Endothelial cell (in vitro differentiated cells): ENCODE measurements around the gene CT45A10. TPM values are rescaled to one million over a fixed set of nuclear protein-coding genes. Genes with fewer than 3 reads are reported as not detected.
"Not testable (repeated sequence)": the region's sequence is repeated elsewhere in the genome, so short reads cannot be mapped to it uniquely, and the experiment has no call there.

Experiments
- DNase-seq: peaks from one replicate; pipeline ENCODE4 v3.0.0; 2021; ENCODE audit warnings: low spot score
- H3K27ac Mint-ChIP-seq: one replicate; pipeline ENCODE4 v1.8.0; 2021; ENCODE audit warnings: mixed read lengths, inconsistent platforms; ENCODE audit not compliant: unreplicated experiment
- H3K27me3 Mint-ChIP-seq: one replicate; pipeline ENCODE4 v1.8.0; 2021; ENCODE audit warnings: mild to moderate bottlenecking, moderate library complexity, mixed read lengths, inconsistent platforms; ENCODE audit not compliant: unreplicated experiment
- H3K36me3 Mint-ChIP-seq: one replicate; pipeline ENCODE4 v1.8.0; 2021; ENCODE audit warnings: mild to moderate bottlenecking, low read depth, mixed read lengths, inconsistent platforms; ENCODE audit not compliant: unreplicated experiment
- H3K4me1 Mint-ChIP-seq: one replicate; pipeline ENCODE4 v1.8.0; 2021; ENCODE audit warnings: mild to moderate bottlenecking, mixed read lengths, inconsistent platforms; ENCODE audit not compliant: unreplicated experiment
- H3K4me3 Mint-ChIP-seq: one replicate; pipeline ENCODE4 v1.8.0; 2021; ENCODE audit warnings: mild to moderate bottlenecking, mixed read lengths, inconsistent platforms; ENCODE audit not compliant: unreplicated experiment
- H3K9me3 Mint-ChIP-seq: one replicate; pipeline ENCODE4 v1.8.0; 2021; ENCODE audit warnings: mixed read lengths, inconsistent platforms; ENCODE audit not compliant: unreplicated experiment
- long read RNA-seq: library from polyadenylated mRNA; unstranded; transcript quantifications from one replicate; pipeline ENCODE4 v2.0.0, GENCODE V29; 2020; ENCODE audit not compliant: unreplicated experiment
- total RNA-seq: library from RNA; stranded (reverse); fragmentation: NEBNext Ultra II Directional; extraction: Animal tissue kit (Norgen Biotek cat#: 25700); gene quantifications from one replicate; pipeline ENCODE4 v1.2.1, GENCODE V29; 2021; ENCODE audit not compliant: unreplicated experiment
- TF ChIP-seq, protein P1 (sequence below): fragments of 200-600 bp; sonication (generic); IDR thresholded peaks from one replicate; pipeline ENCODE4 v1.5.0; 2021; ENCODE audit warnings: antibody characterized with exemption; ENCODE audit not compliant: unreplicated experiment

The CT45A10 gene, protein sequence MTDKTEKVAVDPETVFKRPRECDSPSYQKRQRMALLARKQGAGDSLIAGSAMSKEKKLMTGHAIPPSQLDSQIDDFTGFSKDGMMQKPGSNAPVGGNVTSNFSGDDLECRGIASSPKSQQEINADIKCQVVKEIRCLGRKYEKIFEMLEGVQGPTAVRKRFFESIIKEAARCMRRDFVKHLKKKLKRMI
- total RNA-seq: not detected
- long read RNA-seq: 0 reads

DNA sequence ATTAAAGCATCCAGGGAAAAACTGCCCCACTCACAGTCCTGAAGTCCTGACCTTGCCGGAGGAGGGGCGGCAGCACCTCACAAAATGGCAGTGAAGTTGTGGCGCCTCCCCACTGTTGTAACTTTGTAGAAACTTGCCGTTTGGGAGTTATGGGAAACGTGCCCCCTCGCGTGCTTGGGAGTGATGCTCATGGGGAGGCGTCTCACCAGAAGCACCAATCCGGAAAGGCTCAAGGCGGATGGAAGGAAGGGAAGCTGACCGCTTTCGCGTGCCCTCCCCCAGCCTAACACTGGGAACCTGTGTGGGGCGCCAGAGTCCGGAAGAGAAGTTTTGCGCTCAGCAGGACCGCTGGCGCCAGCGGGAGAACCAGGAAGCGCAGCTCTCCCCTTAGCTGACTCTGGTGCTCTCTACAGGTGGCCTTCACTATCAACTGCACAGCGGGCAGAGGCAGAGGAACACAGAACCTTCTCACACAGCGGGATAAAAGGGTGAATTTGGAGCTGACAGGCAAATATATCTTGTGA is at the start of gene CT45A10, which contains the start of gene SAGE1:
TSS of gene CT45A10 (minus strand) at position 151 of the 524 bp plus-strand sequence. CDS start 8,100 bp downstream, outside the sequence.
TSS of gene SAGE1 (plus strand) at position 423 of the 524 bp plus-strand sequence. CDS start 2,527 bp downstream, outside the sequence.
- H3K27me3 Mint-ChIP-seq: no peaks in the 10 kb centered on the region
- H3K36me3 Mint-ChIP-seq: no peaks in the 10 kb centered on the region
- H3K27ac Mint-ChIP-seq: no peak within 1 kb of the TSS
- H3K9me3 Mint-ChIP-seq: no peaks in the 10 kb centered on the region
- H3K4me3 Mint-ChIP-seq: no peak within 1 kb of the TSS
- no peak for DNase-seq
- TF ChIP-seq, protein P1, sequence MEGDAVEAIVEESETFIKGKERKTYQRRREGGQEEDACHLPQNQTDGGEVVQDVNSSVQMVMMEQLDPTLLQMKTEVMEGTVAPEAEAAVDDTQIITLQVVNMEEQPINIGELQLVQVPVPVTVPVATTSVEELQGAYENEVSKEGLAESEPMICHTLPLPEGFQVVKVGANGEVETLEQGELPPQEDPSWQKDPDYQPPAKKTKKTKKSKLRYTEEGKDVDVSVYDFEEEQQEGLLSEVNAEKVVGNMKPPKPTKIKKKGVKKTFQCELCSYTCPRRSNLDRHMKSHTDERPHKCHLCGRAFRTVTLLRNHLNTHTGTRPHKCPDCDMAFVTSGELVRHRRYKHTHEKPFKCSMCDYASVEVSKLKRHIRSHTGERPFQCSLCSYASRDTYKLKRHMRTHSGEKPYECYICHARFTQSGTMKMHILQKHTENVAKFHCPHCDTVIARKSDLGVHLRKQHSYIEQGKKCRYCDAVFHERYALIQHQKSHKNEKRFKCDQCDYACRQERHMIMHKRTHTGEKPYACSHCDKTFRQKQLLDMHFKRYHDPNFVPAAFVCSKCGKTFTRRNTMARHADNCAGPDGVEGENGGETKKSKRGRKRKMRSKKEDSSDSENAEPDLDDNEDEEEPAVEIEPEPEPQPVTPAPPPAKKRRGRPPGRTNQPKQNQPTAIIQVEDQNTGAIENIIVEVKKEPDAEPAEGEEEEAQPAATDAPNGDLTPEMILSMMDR: no peak
- H3K4me1 Mint-ChIP-seq: no peaks in the 10 kb centered on the region

DNA sequence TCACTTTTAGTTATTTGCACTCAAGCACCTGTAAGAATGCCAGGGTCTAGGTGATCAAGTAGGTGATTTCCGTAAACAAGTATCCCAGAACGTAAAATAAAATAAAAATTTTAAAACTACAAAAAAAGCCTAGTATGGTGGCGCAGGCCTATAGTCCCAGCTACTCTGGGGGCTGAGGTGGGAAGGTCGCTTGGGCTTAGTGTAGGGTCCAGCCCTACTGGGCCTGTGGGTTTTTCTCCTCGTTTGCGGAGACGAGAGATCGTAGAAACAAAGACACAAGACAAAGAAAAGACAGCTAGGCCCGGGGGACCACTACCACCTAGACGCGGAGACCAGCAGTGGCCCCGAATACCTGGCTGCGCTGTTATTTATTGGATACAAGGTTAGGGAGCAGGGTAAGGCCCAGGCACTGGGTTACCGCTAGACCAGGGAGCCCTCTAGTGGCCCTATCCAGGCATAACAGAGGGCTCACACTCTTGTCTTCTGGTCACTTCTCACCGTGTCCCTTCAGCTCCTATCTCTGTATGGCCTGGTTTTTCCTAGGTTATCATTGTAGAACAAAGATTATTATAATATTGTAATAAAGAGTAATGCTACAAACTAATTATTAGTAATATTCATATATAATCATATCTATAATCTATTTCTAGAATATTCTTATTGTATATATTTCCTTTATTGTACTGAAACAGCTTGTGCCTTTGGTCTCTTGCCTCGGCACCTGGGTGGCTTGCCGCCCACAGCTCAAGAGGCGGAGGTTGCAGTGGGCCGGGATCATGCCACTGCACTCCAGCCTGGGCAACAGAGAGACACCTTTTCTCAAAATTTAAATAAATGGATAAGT is 38.6 kb upstream of the CT45A10 start:
- peak; percentile 54 for DNase-seq

DNA sequence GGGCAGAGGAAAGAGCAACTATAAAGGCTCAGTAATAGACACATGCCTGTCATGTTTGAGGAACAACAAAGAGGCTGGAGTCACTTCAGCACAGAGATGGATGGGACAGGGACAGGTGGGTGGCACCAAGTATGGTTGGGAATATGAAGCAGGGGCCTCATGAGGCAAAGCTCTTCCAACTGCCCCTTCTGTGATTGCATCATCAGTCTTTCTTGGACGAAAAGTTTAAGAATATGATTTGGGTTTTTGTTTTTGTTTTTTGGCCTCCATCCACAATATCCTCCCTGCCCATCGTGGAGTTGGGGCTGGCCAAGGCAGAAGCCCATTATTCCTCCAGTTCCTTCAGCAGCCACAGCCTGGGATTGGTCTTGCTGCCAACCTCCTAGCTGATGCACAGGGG is 34.7 kb upstream of the CT45A10 start:
- Mint-ChIP-seq H3K4me3 (no peak overlapping the region), H3K36me3 (no peaks in the 10 kb centered on the region), H3K9me3 (no peaks in the 10 kb centered on the region), H3K4me1 (no peaks in the 10 kb centered on the region), H3K27me3 (no peaks in the 10 kb centered on the region), H3K27ac (no peak overlapping the region)
- TF ChIP-seq, protein P1: no peak
- DNase-seq: no peak

More for the DNA sequence above, 38.6 kb upstream of the CT45A10 start:
- no peak overlapping the region for H3K4me3 Mint-ChIP-seq
- no peaks in the 10 kb centered on the region for H3K27me3 Mint-ChIP-seq
- TF ChIP-seq, protein P1: peak; percentile 40
- H3K4me1 Mint-ChIP-seq: no peaks in the 10 kb centered on the region
- H3K9me3 Mint-ChIP-seq: no peaks in the 10 kb centered on the region
- H3K27ac Mint-ChIP-seq: no peak overlapping the region
- H3K36me3 Mint-ChIP-seq: no peaks in the 10 kb centered on the region

DNA sequence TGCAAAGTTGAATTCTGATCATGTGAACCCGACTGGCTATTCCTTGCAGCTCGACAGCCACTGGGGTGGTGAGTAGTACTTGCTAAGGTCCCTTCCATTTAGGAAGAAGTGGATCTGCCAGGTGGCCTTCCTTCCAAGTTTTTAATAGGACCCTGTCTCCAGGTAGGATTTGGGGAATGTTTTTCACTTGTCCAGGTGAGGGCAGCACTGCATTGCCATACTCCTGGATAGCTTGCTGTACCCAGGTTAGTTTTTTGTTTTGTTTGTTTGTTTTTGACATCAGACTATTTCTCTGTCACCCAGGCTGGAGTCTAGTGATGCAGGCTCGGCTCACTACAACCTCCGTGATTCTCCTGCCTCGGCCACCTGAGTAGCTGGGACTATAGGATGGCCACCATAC is 30.1 kb upstream of the CT45A10 start:
- H3K4me3 Mint-ChIP-seq: no peak overlapping the region
- TF ChIP-seq, protein P1: no peak
- H3K9me3 Mint-ChIP-seq: no peaks in the 10 kb centered on the region
- H3K27me3 Mint-ChIP-seq: no peaks in the 10 kb centered on the region
- no peaks in the 10 kb centered on the region for H3K36me3 Mint-ChIP-seq
- no peak overlapping the region for H3K27ac Mint-ChIP-seq
- no peaks in the 10 kb centered on the region for H3K4me1 Mint-ChIP-seq
- DNase-seq: no peak

DNA sequence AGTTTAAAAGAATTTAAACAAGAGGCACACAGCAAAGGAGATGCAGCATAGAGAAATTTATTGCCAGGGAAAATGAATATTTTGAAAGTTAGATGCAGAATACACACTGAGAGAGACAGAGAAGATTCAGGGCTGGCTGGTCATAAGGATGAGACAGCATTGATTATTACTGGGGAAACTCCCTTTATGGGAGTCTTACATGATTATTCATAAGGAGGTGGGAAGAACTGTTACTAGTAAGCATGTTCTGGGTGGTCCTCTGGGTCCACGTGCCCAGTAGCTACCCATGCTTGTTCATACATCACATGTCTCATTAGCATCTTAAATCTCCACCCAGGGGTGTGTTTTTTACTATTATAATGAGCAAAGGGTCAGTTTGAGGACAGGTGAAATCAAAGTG is 27.3 kb upstream of the CT45A10 start:
- not testable (repeated sequence) for H3K36me3 Mint-ChIP-seq, H3K4me3 Mint-ChIP-seq, H3K27ac Mint-ChIP-seq, DNase-seq, H3K9me3 Mint-ChIP-seq, H3K4me1 Mint-ChIP-seq, H3K27me3 Mint-ChIP-seq
